ENCODE data around the gene PADI2. TPM values are rescaled to one million over a fixed set of nuclear protein-coding genes. Genes with fewer than 3 reads are reported as not detected.

Gene PADI2
- total and polyA plus RNA-seq, 2 donors: 1.4 to 3.6 TPM

DNA sequence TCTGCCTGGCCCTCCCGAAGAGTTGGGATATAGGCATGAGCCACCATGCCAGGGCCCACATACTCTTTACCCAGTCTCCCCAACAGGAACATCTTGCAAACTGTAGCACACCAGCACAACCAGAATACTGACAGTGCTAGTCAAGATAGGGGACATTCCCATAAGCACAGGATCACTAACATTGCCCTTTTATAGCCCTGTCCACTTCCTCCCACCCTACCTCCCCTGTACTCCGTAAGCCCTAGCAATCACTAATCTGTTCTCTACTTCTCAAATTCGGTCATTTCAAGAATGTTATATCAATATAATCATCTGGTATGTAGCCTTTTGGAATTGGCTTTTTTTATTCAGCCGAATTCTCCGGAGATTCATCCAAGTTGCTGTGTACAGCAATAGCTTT is 71.3 kb downstream of the PADI2 start:
- Histone ChIP-seq H3K9me3 (ENCODE audit: control insufficient read depth in 2 of 2, insufficient read depth in 1 of 2, low read length in 1 of 2) (no peaks in the 10 kb centered on the region), H3K27ac (ENCODE audit: low read depth in 1 of 2, low read length in 1 of 2) (no peak overlapping the region), H3K36me3 (ENCODE audit: control insufficient read depth in 2 of 2, insufficient read depth in 2 of 2, low read length in 1 of 2) (peaks cover 16 to 31% of the 10 kb centered on the region in 2 donors), H3K4me3 (ENCODE audit: low read length in 2 of 2) (no peak overlapping the region), H3K4me1 (ENCODE audit: control insufficient read depth in 2 of 2, insufficient read depth in 2 of 2, low read length in 2 of 2) (peaks cover 2 to 5% of the 10 kb centered on the region in 2 donors), H3K27me3 (ENCODE audit: control insufficient read depth in 2 of 2, insufficient read depth in 1 of 2, low read length in 1 of 2) (no peaks in the 10 kb centered on the region)
- no peak for DNase-seq (ENCODE audit: low read depth in 6 of 9, low spot score in 9 of 9)
- WGBS: 96% methylated on average over 5 of the region's 5 CpGs

DNA sequence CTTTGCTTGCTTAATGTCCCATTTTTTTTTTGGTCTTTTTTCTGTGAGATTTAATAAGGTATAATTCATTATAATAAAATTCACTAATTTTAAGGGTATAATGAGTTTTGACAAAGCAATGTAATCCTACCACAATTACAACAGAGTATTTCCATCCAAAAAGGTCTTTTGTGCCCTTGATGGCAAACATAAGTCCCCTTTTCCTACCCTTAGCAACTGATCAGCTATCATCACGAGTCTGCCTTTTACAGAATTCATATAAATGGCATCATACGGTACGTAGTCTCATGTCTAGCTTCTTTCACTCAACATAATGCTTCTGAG is 73.0 kb downstream of the PADI2 start:
- Histone ChIP-seq H3K27ac (ENCODE audit: low read depth in 1 of 2, low read length in 1 of 2) (no peak overlapping the region), H3K4me1 (ENCODE audit: control insufficient read depth in 2 of 2, insufficient read depth in 2 of 2, low read length in 2 of 2) (no peaks in the 10 kb centered on the region), H3K9me3 (ENCODE audit: control insufficient read depth in 2 of 2, insufficient read depth in 1 of 2, low read length in 1 of 2) (no peaks in the 10 kb centered on the region), H3K27me3 (ENCODE audit: control insufficient read depth in 2 of 2, insufficient read depth in 1 of 2, low read length in 1 of 2) (no peaks in the 10 kb centered on the region), H3K36me3 (ENCODE audit: control insufficient read depth in 2 of 2, insufficient read depth in 2 of 2, low read length in 1 of 2) (peaks cover 29 to 38% of the 10 kb centered on the region in 2 donors), H3K4me3 (ENCODE audit: low read length in 2 of 2) (no peak overlapping the region)
- no peak for DNase-seq (ENCODE audit: low read depth in 6 of 9, low spot score in 9 of 9)
- 88% methylated on average over 3 of the region's 3 CpGs for WGBS

- WGBS: 73% methylated on average over 9 of the region's 9 CpGs
- peaks cover 32 to 38% of the 10 kb centered on the region in 2 donors for H3K36me3 ChIP-seq (ENCODE audit: control insufficient read depth in 2 of 2, insufficient read depth in 2 of 2, low read length in 1 of 2)
- H3K27me3 ChIP-seq (ENCODE audit: control insufficient read depth in 2 of 2, insufficient read depth in 1 of 2, low read length in 1 of 2): no peaks in the 10 kb centered on the region
- peak in 5 of 9 donors; percentile 12 to 58 (median 23) for DNase-seq (ENCODE audit: low read depth in 6 of 9, low spot score in 9 of 9)
- H3K4me1 ChIP-seq (ENCODE audit: control insufficient read depth in 2 of 2, insufficient read depth in 2 of 2, low read length in 2 of 2): no peaks in the 10 kb centered on the region
- H3K9me3 ChIP-seq (ENCODE audit: control insufficient read depth in 2 of 2, insufficient read depth in 1 of 2, low read length in 1 of 2): no peaks in the 10 kb centered on the region
- H3K27ac ChIP-seq (ENCODE audit: low read depth in 1 of 2, low read length in 1 of 2): no peak overlapping the region
- no peak overlapping the region for H3K4me3 ChIP-seq (ENCODE audit: low read length in 2 of 2)
Observed at GRCh38 chr1:17045634-17046333, 73.5 kb downstream of the PADI2 start.

DNA sequence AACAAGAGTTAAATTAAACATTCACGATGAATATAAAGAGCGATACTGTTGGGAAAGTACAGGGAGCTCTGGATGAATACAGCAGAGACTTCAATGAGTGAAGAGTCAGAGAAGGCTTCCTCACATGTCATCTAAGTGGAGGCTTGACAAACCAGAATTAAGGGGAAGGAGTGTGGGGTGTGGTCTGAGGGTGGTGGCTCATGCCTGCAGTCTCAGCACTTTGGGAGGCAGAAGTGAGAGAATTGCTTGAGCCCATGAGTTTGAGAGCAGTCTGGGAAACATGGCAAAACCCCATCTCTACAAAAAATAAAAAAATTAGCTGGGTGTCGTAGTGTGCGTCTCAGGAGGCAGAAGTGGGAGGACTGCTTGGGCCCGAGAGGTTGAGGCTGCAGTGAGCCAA is 74.1 kb downstream of the PADI2 start:
- no peak overlapping the region for H3K27ac ChIP-seq (ENCODE audit: low read depth in 1 of 2, low read length in 1 of 2)
- WGBS: 88% methylated on average over 5 of the region's 5 CpGs
- H3K9me3 ChIP-seq (ENCODE audit: control insufficient read depth in 2 of 2, insufficient read depth in 1 of 2, low read length in 1 of 2): no peaks in the 10 kb centered on the region
- peaks cover 38 to 39% of the 10 kb centered on the region in 2 donors for H3K36me3 ChIP-seq (ENCODE audit: control insufficient read depth in 2 of 2, insufficient read depth in 2 of 2, low read length in 1 of 2)
- H3K4me3 ChIP-seq (ENCODE audit: low read length in 2 of 2): no peak overlapping the region
- DNase-seq (ENCODE audit: low read depth in 6 of 9, low spot score in 9 of 9): no peak
- H3K4me1 ChIP-seq (ENCODE audit: control insufficient read depth in 2 of 2, insufficient read depth in 2 of 2, low read length in 2 of 2): no peaks in the 10 kb centered on the region
- no peaks in the 10 kb centered on the region for H3K27me3 ChIP-seq (ENCODE audit: control insufficient read depth in 2 of 2, insufficient read depth in 1 of 2, low read length in 1 of 2)

DNA sequence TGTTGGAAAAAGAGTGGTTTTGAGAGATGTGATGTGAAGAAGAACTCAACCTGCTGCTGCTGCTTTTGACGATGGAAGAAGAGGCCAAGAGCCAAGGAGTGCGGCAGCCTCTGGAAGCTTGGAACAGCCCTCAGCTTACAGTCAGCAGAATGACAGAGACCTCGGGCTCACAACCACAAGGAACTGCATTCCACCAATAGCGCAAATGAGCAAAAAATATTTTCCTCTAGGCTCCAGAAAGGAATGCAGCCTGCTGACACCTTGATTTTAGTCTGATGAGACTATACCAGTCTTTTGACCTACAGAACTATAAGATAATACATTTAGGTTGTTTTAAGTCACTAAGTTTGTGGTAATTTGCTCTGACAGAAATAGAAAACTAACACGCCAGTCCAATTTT is 75.6 kb downstream of the PADI2 start:
- WGBS: 98% methylated on average over 5 of the region's 5 CpGs
- H3K36me3 ChIP-seq (ENCODE audit: control insufficient read depth in 2 of 2, insufficient read depth in 2 of 2, low read length in 1 of 2): peaks cover 36 to 39% of the 10 kb centered on the region in 2 donors
- H3K4me1 ChIP-seq (ENCODE audit: control insufficient read depth in 2 of 2, insufficient read depth in 2 of 2, low read length in 2 of 2): no peaks in the 10 kb centered on the region
- DNase-seq (ENCODE audit: low read depth in 6 of 9, low spot score in 9 of 9): no peak
- no peak overlapping the region for H3K4me3 ChIP-seq (ENCODE audit: low read length in 2 of 2)
- H3K27ac ChIP-seq (ENCODE audit: low read depth in 1 of 2, low read length in 1 of 2): no peak overlapping the region
- no peaks in the 10 kb centered on the region for H3K27me3 ChIP-seq (ENCODE audit: control insufficient read depth in 2 of 2, insufficient read depth in 1 of 2, low read length in 1 of 2)
- no peaks in the 10 kb centered on the region for H3K9me3 ChIP-seq (ENCODE audit: control insufficient read depth in 2 of 2, insufficient read depth in 1 of 2, low read length in 1 of 2)

- no peak for DNase-seq (ENCODE audit: low read depth in 6 of 9, low spot score in 9 of 9)
- Histone ChIP-seq H3K27ac (ENCODE audit: low read depth in 1 of 2, low read length in 1 of 2) (no peak overlapping the region), H3K4me3 (ENCODE audit: low read length in 2 of 2) (no peak overlapping the region), H3K36me3 (ENCODE audit: control insufficient read depth in 2 of 2, insufficient read depth in 2 of 2, low read length in 1 of 2) (peaks cover 42 to 43% of the 10 kb centered on the region in 2 donors), H3K4me1 (ENCODE audit: control insufficient read depth in 2 of 2, insufficient read depth in 2 of 2, low read length in 2 of 2) (no peaks in the 10 kb centered on the region), H3K27me3 (ENCODE audit: control insufficient read depth in 2 of 2, insufficient read depth in 1 of 2, low read length in 1 of 2) (no peaks in the 10 kb centered on the region), H3K9me3 (ENCODE audit: control insufficient read depth in 2 of 2, insufficient read depth in 1 of 2, low read length in 1 of 2) (no peaks in the 10 kb centered on the region)
- WGBS: 96% methylated on average over 1 of the region's 1 CpG
Observed at GRCh38 chr1:17040135-17040534, 79.1 kb downstream of the PADI2 start.

- no peak for DNase-seq (ENCODE audit: low read depth in 6 of 9, low spot score in 9 of 9)
- 97% methylated on average over 2 of the region's 2 CpGs for WGBS
- no peak overlapping the region for H3K27ac ChIP-seq (ENCODE audit: low read depth in 1 of 2, low read length in 1 of 2)
- H3K4me1 ChIP-seq (ENCODE audit: control insufficient read depth in 2 of 2, insufficient read depth in 2 of 2, low read length in 2 of 2): no peaks in the 10 kb centered on the region
- no peaks in the 10 kb centered on the region for H3K27me3 ChIP-seq (ENCODE audit: control insufficient read depth in 2 of 2, insufficient read depth in 1 of 2, low read length in 1 of 2)
- no peak overlapping the region for H3K4me3 ChIP-seq (ENCODE audit: low read length in 2 of 2)
- H3K9me3 ChIP-seq (ENCODE audit: control insufficient read depth in 2 of 2, insufficient read depth in 1 of 2, low read length in 1 of 2): no peaks in the 10 kb centered on the region
- peaks cover 36 to 40% of the 10 kb centered on the region in 2 donors for H3K36me3 ChIP-seq (ENCODE audit: control insufficient read depth in 2 of 2, insufficient read depth in 2 of 2, low read length in 1 of 2)
Observed at GRCh38 chr1:17039522-17039921, 79.7 kb downstream of the PADI2 start.

DNA sequence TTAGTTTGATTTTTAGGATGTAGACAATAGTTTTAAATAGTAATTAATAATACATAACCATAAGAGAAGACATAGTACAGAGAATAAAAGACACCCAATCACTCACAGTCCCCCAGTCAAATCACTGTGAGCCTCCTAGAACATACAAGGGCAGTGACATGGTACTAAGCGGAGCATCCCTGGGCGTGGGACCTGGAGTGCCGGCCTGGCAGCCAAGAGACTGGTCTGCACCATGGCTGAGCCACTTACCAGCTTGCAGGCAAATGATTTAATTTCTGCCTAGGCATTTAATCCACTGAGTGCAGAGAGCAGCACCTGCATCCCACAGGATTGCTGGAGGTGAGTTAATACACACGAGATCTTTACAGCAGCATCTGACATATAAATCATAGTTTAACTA is 85.8 kb downstream of the PADI2 start:
- H3K27me3 ChIP-seq (ENCODE audit: control insufficient read depth in 2 of 2, insufficient read depth in 1 of 2, low read length in 1 of 2): no peaks in the 10 kb centered on the region
- 96% methylated on average over 4 of the region's 4 CpGs for WGBS
- H3K36me3 ChIP-seq (ENCODE audit: control insufficient read depth in 2 of 2, insufficient read depth in 2 of 2, low read length in 1 of 2): peaks cover 39 to 42% of the 10 kb centered on the region in 2 donors
- no peaks in the 10 kb centered on the region for H3K4me1 ChIP-seq (ENCODE audit: control insufficient read depth in 2 of 2, insufficient read depth in 2 of 2, low read length in 2 of 2)
- H3K27ac ChIP-seq (ENCODE audit: low read depth in 1 of 2, low read length in 1 of 2): peak overlapping the region in 1 of 2 donors; percentile 25
- no peaks in the 10 kb centered on the region for H3K9me3 ChIP-seq (ENCODE audit: control insufficient read depth in 2 of 2, insufficient read depth in 1 of 2, low read length in 1 of 2)
- DNase-seq (ENCODE audit: low read depth in 6 of 9, low spot score in 9 of 9): no peak
- H3K4me3 ChIP-seq (ENCODE audit: low read length in 2 of 2): no peak overlapping the region

- H3K4me3 ChIP-seq (ENCODE audit: low read length in 2 of 2): no peak overlapping the region
- H3K27ac ChIP-seq (ENCODE audit: low read depth in 1 of 2, low read length in 1 of 2): no peak overlapping the region
- H3K36me3 ChIP-seq (ENCODE audit: control insufficient read depth in 2 of 2, insufficient read depth in 2 of 2, low read length in 1 of 2): peaks cover 46 to 48% of the 10 kb centered on the region in 2 donors
Observed at GRCh38 chr1:17032741-17033140, 86.5 kb downstream of the PADI2 start.

More at GRCh38 chr1:17032741-17033140, 86.5 kb downstream of the PADI2 start:
- no peaks in the 10 kb centered on the region for H3K9me3 ChIP-seq (ENCODE audit: control insufficient read depth in 2 of 2, insufficient read depth in 1 of 2, low read length in 1 of 2)
- no peaks in the 10 kb centered on the region for H3K27me3 ChIP-seq (ENCODE audit: control insufficient read depth in 2 of 2, insufficient read depth in 1 of 2, low read length in 1 of 2)
- 98% methylated on average over 3 of the region's 3 CpGs for WGBS
- DNase-seq (ENCODE audit: low read depth in 6 of 9, low spot score in 9 of 9): no peak
- no peaks in the 10 kb centered on the region for H3K4me1 ChIP-seq (ENCODE audit: control insufficient read depth in 2 of 2, insufficient read depth in 2 of 2, low read length in 2 of 2)

Data from thymus (tissue), 11 donors.